ENCODE results near the gene FGF2.

GRCh38 chr4:122858705-122859104 lies 32.1 kb downstream of the FGF2 start:
- no peak for TF ChIP-seq CTCF (IDR thresholded peaks at IDR 0.05)
- TF ChIP-seq POLR2A (IDR thresholded peaks at IDR 0.05), result no peak

Measured in esophagus squamous epithelium (tissue), 4 donors.